ENCODE measurements around the gene PRDM15. TPM values are rescaled to one million over a fixed set of nuclear protein-coding genes. Genes with fewer than 3 reads are reported as not detected.

Gene PRDM15
- total RNA-seq, 4 donors from 2014 or later = 6.4 to 88.4 (median 21.1) TPM

GRCh38 chr21:41857771-41858300 lies 21.3 kb downstream of the PRDM15 start:
- 96 to 97% methylated on average over 7 to 14 of the region's 14 CpGs for WGBS, 2 donors (ENCODE audit: low coverage in 1 of 2)
- intact Hi-C loops (cut with DNase I; ENCODE audit: low total_unique reads) = loop anchor here (1.0 kb wide), 1 partner anchor 16 kb away; no protein-coding TSS in a partner anchor
- H3K4me1 ChIP-seq = no peaks in the 10 kb centered on the region
- DNase-seq = no peak
- no peak overlapping the region for H3K27ac ChIP-seq
- no peaks in the 10 kb centered on the region for H3K9me3 ChIP-seq
- TF ChIP-seq POLR2A (IDR thresholded peaks at IDR 0.05) (no peak), CTCF (IDR thresholded peaks at IDR 0.05) (no peak), POLR2AphosphoS5 (IDR thresholded peaks at IDR 0.05) (no peak), EP300 (IDR thresholded peaks at IDR 0.05; ENCODE audit: low read depth) (no peak)
- H3K36me3 ChIP-seq = peaks cover 0 to 13% (median 2%) of the 10 kb centered on the region in 4 donors
- no peak overlapping the region for H3K4me3 ChIP-seq
- H3K27me3 ChIP-seq = no peaks in the 10 kb centered on the region
- in situ Hi-C loops (cut with MboI; ENCODE audit: low pct_ligation_motif_present in 1 of 4, low pct_unique_long_range_greater_than_20kb in 1 of 4, low sequenced_read_pairs in 3 of 4) = loop anchor here in 1 of 4 donors (25.0 kb wide), 1 partner anchor 254 kb away; no protein-coding TSS in a partner anchor

- 84 to 87% methylated on average over 9 to 10 of the region's 10 CpGs for WGBS, 2 donors (ENCODE audit: low coverage in 1 of 2)
- Histone ChIP-seq H3K27ac (no peak overlapping the region), H3K9me3 (no peaks in the 10 kb centered on the region), H3K4me1 (no peaks in the 10 kb centered on the region), H3K27me3 (no peaks in the 10 kb centered on the region), H3K36me3 (peaks cover 0 to 13% (median 2%) of the 10 kb centered on the region in 4 donors), H3K4me3 (no peak overlapping the region)
- intact Hi-C loops (cut with DNase I; ENCODE audit: low total_unique reads) (no loop called here), in situ Hi-C loops (cut with MboI; ENCODE audit: low pct_ligation_motif_present in 1 of 4, low pct_unique_long_range_greater_than_20kb in 1 of 4, low sequenced_read_pairs in 3 of 4) (loop anchor here in 1 of 4 donors (25.0 kb wide), 1 partner anchor 256 kb away; no protein-coding TSS in a partner anchor)
- no peak for TF ChIP-seq CTCF (IDR thresholded peaks at IDR 0.05)
- no peak for TF ChIP-seq POLR2AphosphoS5 (IDR thresholded peaks at IDR 0.05)
- no peak for TF ChIP-seq EP300 (IDR thresholded peaks at IDR 0.05; ENCODE audit: low read depth)
- no peak for TF ChIP-seq POLR2A (IDR thresholded peaks at IDR 0.05)
- DNase-seq = no peak
These were observed 22.6 kb downstream of the PRDM15 start for GRCh38 chr21:41856572-41856971.

GRCh38 chr21:41854426-41854995 lies 24.6 kb downstream of the PRDM15 start:
- H3K27me3 ChIP-seq = no peaks in the 10 kb centered on the region
- no peak for DNase-seq
- WGBS, 2 donors (ENCODE audit: low coverage in 1 of 2) = 90% methylated on average over 31 of the region's 31 CpGs; no CpG with 5 or more reads in 1 of the 2 donors

More at GRCh38 chr21:41854426-41854995, 24.6 kb downstream of the PRDM15 start:
- H3K4me1 ChIP-seq = no peaks in the 10 kb centered on the region
- no peak overlapping the region for H3K27ac ChIP-seq
- no peak overlapping the region for H3K4me3 ChIP-seq
- TF ChIP-seq CTCF (IDR thresholded peaks at IDR 0.05) = no peak
- TF ChIP-seq POLR2AphosphoS5 (IDR thresholded peaks at IDR 0.05) = no peak
- TF ChIP-seq EP300 (IDR thresholded peaks at IDR 0.05; ENCODE audit: low read depth) = no peak
- TF ChIP-seq POLR2A (IDR thresholded peaks at IDR 0.05) = no peak
- H3K36me3 ChIP-seq = peaks cover 0 to 13% (median 2%) of the 10 kb centered on the region in 4 donors
- in situ Hi-C loops (cut with MboI; ENCODE audit: low pct_ligation_motif_present in 1 of 4, low pct_unique_long_range_greater_than_20kb in 1 of 4, low sequenced_read_pairs in 3 of 4) (loop anchor here in 1 of 4 donors (25.0 kb wide), 1 partner anchor 258 kb away; no protein-coding TSS in a partner anchor), intact Hi-C loops (cut with DNase I; ENCODE audit: low total_unique reads) (no loop called here)
- H3K9me3 ChIP-seq = no peaks in the 10 kb centered on the region

Data from transverse colon (tissue), 4 donors.